ENCODE data around the gene SAMSN1.

Gene SAMSN1

DNA sequence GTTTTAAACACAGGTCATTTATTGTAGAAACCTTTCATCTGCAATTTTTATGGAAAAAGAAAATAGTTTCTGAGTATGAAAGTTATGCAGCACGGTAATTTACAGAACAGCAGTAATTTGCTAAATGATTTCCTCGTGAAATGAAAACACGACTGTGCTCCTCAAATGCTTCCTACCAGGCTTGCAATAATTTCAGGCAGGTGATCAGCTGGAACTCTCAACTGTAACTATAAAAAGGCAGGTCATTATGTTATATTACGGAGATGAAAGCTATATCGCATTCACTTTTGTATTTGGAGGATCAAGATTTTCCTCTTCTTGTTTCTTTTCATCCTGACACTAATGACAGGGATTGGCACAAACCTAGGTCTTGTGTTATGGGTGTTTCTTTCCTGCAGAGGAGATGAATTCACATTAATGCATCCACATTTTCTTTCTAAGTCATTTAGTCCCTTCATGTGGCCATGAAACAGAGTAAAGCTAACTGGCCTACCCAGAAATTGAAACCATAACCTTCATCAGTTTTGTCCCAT lies 57.4 kb downstream of the SAMSN1 start:
- H3K27ac ChIP-seq (ENCODE audit: extremely low read depth, low read depth, low read length): no peak overlapping the region
- ChIA-PET POLR2A (no interaction called here), CTCF (interaction anchor here (0.5 kb wide), 1 partner anchor 220 kb away, joined by 4 read pairs; no protein-coding TSS in a partner anchor)
- H3K4me3 ChIP-seq (ENCODE audit: low read depth, low read length): no peak overlapping the region
- no peaks in the 10 kb centered on the region for H3K4me1 ChIP-seq (ENCODE audit: control insufficient read depth, insufficient read depth, low read length)
- no peaks in the 10 kb centered on the region for H3K36me3 ChIP-seq (ENCODE audit: control insufficient read depth in 2 of 2, insufficient read depth in 1 of 2, low read length in 2 of 2)
- TF ChIP-seq ZNF133 (tag by site-specific recombination; IDR thresholded peaks at IDR 0.05) (no peak), ZNF629 (tag by site-specific recombination; IDR thresholded peaks at IDR 0.05) (no peak), PATZ1 (tag by site-specific recombination; IDR thresholded peaks at IDR 0.05) (no peak), ZNF311 (tag by site-specific recombination; IDR thresholded peaks at IDR 0.05; ENCODE audit: borderline replicate concordance) (no peak), ZNF571 (tag by site-specific recombination; IDR thresholded peaks at IDR 0.05) (no peak), ZNF768 (tag by site-specific recombination; IDR thresholded peaks at IDR 0.05) (no peak), GLI2 (tag by site-specific recombination; IDR thresholded peaks at IDR 0.05; ENCODE audit: borderline replicate concordance, low read depth) (no peak), ZNF239 (tag by site-specific recombination; IDR thresholded peaks at IDR 0.05) (no peak), ZNF518A (tag by site-specific recombination; conservative IDR thresholded peaks at IDR 0.05; ENCODE audit: low read depth) (no peak), ZBTB21 (tag by site-specific recombination; IDR thresholded peaks at IDR 0.05) (no peak), ATF2 (tag by site-specific recombination; IDR thresholded peaks at IDR 0.05; ENCODE audit: low read depth) (no peak), ZNF623 (tag by site-specific recombination; IDR thresholded peaks at IDR 0.05) (no peak), ZNF624 (tag by site-specific recombination; IDR thresholded peaks at IDR 0.05) (no peak), ZNF837 (tag by site-specific recombination; IDR thresholded peaks at IDR 0.05) (no peak), SCRT2 (tag by site-specific recombination; IDR thresholded peaks at IDR 0.05) (no peak), ZNF184 (tag by site-specific recombination; IDR thresholded peaks at IDR 0.05) (no peak), YY2 (tag by site-specific recombination; IDR thresholded peaks at IDR 0.05) (no peak), ZNF791 (tag by site-specific recombination; IDR thresholded peaks at IDR 0.05) (no peak)
- no peaks in the 10 kb centered on the region for H3K9me3 ChIP-seq (ENCODE audit: control insufficient read depth, insufficient read depth, low read depth, low read length)
